ENCODE measurements around the gene FHOD1.

Gene FHOD1

DNA sequence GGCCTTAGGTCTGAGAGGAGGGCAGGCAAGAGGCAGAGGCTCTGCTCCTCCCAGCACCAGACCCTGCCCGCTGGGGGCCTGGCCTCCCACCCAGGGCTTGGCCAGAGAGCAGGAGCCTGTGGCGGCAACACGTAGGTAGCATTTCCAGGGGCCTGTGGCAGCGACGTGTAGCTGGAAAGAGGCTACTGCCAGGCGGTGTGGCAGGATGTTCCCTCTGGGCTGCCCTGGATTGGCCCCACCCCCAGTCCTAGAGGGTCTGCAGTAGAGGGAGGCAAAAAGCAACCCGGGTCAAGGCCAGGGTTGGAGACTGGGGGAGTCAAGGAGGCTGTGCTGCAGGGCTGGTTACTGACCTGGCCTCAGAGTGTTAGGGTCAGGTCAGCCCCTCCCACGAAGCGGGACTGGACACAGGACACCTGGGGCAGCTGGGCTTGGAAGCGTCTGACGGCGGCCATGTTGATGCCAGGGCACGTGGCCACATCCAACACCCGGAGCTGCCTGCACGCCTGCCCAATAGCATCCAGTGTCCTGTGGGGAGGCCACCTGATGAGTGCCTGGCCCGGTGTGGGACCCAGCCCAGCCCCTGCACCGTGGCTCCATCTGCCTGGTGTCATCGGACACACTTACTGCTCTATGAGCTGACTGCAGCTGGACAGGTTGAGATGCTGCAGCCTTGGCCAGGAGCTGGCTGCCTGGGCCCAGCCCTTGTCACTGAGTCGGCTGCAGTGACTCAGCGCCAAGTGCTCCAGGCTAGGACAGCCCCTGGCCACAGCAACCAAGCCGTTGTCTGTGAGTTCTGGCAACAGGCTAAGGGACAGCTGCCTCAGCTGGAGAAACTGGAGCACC is 39.8 kb downstream of the FHOD1 start:
- DNase-seq (ENCODE audit: low read depth): no peak

- no peak for DNase-seq (ENCODE audit: low read depth)
Measured at GRCh38 chr16:67206838-67207248, 40.4 kb downstream of the FHOD1 start.

- no peak for DNase-seq (ENCODE audit: low read depth)
Measured at GRCh38 chr16:67206129-67206837, 41.0 kb downstream of the FHOD1 start.

GRCh38 chr16:67204076-67204475 is 43.2 kb downstream of the FHOD1 start:
- no peak for DNase-seq (ENCODE audit: low read depth)

GRCh38 chr16:67202956-67203493 is 44.3 kb downstream of the FHOD1 start:
- DNase-seq (ENCODE audit: low read depth): no peak

DNA sequence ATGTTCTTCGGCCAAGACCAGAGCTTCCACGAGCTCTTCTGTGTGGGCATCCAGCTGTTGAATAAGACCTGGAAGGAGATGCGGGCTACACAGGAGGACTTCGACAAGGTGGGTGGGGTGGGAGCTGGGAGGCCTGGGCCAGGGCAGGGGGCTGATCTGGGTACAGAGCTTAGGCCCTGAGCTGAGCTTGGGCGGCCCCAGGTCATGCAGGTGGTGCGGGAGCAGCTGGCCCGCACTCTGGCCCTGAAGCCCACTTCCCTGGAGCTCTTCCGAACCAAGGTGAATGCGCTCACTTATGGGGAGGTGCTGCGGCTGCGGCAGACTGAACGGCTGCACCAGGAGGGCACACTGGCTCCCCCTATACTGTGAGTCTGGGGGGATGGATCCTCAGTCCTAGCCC is 44.9 kb downstream of the FHOD1 start:
- DNase-seq (ENCODE audit: low read depth): no peak

DNA sequence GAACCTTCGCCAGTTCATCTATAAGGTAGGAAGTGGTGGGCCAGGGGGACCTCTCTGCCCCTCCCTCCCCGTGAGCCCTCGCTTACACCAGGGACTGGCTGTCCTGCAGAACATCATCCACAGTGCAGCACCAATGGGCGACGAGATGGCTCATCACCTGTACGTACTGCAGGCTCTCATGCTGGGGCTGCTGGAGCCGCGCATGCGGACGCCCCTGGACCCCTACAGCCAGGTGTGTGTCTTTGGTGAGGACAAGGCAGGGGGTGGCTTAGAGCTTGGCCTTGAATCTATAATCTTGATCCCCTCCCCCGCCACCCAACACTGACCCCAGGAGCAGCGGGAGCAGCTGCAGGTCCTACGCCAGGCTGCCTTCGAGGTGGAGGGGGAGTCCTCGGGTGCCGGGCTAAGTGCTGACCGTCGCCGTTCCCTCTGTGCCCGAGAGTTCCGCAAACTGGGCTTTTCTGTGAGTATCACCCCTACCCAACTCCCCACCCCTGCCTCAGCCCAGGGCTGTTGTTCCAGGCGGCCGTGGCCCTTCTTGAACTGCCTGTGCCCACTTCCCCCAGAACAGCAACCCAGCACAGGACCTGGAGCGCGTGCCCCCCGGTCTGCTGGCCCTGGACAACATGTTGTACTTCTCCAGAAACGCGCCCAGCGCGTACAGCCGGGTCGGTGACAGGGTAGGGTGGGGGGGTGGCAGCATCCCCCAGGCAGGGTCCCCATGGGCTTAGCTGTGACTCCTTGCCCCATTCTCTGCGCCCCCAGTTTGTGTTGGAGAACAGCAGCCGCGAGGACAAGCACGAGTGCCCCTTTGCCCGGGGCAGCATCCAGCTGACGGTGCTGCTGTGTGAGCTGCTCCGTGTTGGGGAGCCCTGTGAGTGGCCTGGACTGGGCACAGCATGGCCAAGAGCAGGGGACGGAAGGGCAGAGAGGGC is 45.6 kb downstream of the FHOD1 start:
- no peak for DNase-seq (ENCODE audit: low read depth)

DNA sequence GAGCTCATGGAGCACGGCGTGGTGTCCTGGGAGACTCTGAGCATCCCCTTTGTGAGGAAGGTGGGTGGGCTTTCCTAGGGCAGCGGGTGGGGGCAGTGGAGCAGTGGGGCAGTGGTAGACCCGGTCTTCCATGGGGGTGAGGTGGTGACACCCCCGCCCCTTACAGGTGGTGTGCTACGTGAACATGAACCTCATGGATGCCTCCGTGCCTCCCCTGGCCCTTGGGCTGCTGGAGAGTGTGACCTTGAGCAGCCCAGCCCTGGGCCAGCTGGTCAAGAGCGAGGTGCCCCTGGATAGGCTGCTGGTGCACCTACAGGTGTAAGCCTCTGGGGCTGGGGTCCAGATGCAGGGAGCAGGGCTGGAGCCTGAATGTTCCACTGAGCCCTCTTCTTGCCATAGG is 46.8 kb downstream of the FHOD1 start:
- DNase-seq (ENCODE audit: low read depth): no peak

- no peak for DNase-seq (ENCODE audit: low read depth)
Measured at GRCh38 chr16:67199808-67200198, 47.5 kb downstream of the FHOD1 start.

GRCh38 chr16:67199011-67199807 is 48.1 kb downstream of the FHOD1 start, which contains the start of gene ELMO3:
Gene ELMO3 (plus strand): TSS chr16:67199131. CDS start chr16:67199327, 196 bp downstream.
- no peak for DNase-seq (ENCODE audit: low read depth)

GRCh38 chr16:67198238-67198734 is 49.0 kb downstream of the FHOD1 start:
- no peak for DNase-seq (ENCODE audit: low read depth)

GRCh38 chr16:67197704-67198103 is 49.6 kb downstream of the FHOD1 start:
- no peak for DNase-seq (ENCODE audit: low read depth)

DNA sequence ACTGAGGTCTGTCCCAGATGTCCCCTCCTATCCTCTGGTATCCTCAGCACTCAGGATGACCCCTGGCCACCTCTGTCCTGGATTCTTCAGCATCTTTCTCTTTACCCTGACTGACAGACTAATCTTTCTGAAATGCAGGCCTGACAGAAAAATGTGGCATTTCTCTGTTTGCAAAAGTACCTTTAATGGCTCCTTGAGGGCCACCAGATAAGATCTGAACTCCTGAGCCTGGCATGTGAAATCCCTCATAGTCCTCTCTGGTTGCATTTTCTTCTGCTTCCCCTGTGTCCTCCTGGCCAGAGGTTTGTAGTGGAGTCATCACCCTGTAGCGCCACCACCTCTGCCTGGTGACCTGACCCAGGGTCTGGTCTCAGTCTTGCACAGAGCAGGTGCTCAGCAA is 50.4 kb downstream of the FHOD1 start:
- DNase-seq (ENCODE audit: low read depth): no peak

- no peak for DNase-seq (ENCODE audit: low read depth)
Measured at GRCh38 chr16:67195676-67196075, 51.6 kb downstream of the FHOD1 start.

DNA sequence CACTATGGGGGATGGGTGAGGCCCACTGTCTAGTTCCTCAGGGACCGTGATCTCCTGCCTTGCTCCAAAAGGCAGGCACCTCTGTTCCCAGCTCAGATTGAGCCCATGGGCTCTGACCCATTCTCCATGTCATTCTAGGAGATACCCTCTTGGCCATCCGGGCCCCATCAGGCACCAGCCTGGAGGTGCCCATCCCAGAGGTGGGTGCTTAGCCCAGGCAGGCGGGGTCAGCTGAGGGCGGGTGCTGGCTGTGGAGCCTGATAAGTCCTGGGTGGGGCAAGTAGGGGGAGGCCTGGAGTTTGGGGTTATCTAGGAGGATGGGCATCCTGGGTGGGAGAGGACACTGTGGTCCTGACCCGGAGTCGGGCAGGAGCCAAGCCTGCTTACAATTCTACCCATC is 53.0 kb downstream of the FHOD1 start:
- DNase-seq (ENCODE audit: low read depth): no peak

- no peak for DNase-seq (ENCODE audit: low read depth)
Measured at GRCh38 chr16:67193536-67193935, 53.7 kb downstream of the FHOD1 start.

- DNase-seq (ENCODE audit: low read depth): no peak
Measured at GRCh38 chr16:67192781-67193361, 54.4 kb downstream of the FHOD1 start.

- DNase-seq (ENCODE audit: low read depth): peak; percentile 85
Measured at GRCh38 chr16:67191995-67192681, 55.1 kb downstream of the FHOD1 start, which contains the start of gene E2F4. Gene E2F4 (plus strand): TSS chr16:67192155. CDS start chr16:67192228, 73 bp downstream.

GRCh38 chr16:67191411-67191994 is 55.8 kb downstream of the FHOD1 start:
- no peak for DNase-seq (ENCODE audit: low read depth)

Data from CMK (cell line).